ENCODE measurements around the gene SAFB.

Gene SAFB

DNA sequence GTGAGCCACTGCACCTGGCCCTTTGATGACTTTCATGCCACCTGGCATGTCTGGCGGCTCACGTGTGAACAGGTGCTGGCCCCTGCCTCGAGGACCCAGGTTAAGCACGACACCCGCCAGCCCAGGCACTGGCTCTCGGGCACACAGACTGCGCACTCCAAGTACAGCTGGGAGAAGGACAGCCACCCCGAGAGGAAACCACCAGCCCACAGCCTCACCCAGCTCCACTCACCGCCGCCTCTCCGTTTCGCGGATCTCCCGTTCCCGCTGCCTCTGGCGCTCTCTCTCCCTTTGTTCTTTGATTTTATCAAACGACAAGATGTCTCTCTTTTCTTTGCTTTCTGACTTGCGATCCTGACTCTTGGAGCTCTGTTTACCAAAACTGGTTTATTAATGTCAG lies 27.8 kb upstream of the SAFB start:
- peaks cover 99% of the 10 kb centered on the region; the same call in 1 of the 2 replicates for H3K36me3 ChIP-seq (ENCODE audit: insufficient read depth, low read length)
- H3K4me2 ChIP-seq (ENCODE audit: low read depth, low read length, poor library complexity, severe bottlenecking) = no peak overlapping the region
- no peak overlapping the region for H3K9ac ChIP-seq (ENCODE audit: low read depth, low read length, poor library complexity, severe bottlenecking)

GRCh38 chr19:5595745-5596144 lies 27.1 kb upstream of the SAFB start:
- H2AFZ ChIP-seq (ENCODE audit: low read length) = no peak overlapping the region
- no peak overlapping the region for H3K9ac ChIP-seq (ENCODE audit: low read depth, low read length, poor library complexity, severe bottlenecking)
- H3K27me3 ChIP-seq (ENCODE audit: insufficient read depth, low read length, poor library complexity, severe bottlenecking) = no peaks in the 10 kb centered on the region
- no peak for TF ChIP-seq EZH2phosphoT487 (IDR thresholded peaks at IDR 0.05; ENCODE audit: borderline replicate concordance)
- TF ChIP-seq, protein P1, sequence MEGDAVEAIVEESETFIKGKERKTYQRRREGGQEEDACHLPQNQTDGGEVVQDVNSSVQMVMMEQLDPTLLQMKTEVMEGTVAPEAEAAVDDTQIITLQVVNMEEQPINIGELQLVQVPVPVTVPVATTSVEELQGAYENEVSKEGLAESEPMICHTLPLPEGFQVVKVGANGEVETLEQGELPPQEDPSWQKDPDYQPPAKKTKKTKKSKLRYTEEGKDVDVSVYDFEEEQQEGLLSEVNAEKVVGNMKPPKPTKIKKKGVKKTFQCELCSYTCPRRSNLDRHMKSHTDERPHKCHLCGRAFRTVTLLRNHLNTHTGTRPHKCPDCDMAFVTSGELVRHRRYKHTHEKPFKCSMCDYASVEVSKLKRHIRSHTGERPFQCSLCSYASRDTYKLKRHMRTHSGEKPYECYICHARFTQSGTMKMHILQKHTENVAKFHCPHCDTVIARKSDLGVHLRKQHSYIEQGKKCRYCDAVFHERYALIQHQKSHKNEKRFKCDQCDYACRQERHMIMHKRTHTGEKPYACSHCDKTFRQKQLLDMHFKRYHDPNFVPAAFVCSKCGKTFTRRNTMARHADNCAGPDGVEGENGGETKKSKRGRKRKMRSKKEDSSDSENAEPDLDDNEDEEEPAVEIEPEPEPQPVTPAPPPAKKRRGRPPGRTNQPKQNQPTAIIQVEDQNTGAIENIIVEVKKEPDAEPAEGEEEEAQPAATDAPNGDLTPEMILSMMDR (conservative IDR thresholded peaks at IDR 0.05; ENCODE audit: low read length) = no peak
- no peak overlapping the region for H3K4me3 ChIP-seq (ENCODE audit: low read length, poor library complexity, severe bottlenecking)
- H3F3A ChIP-seq (ENCODE audit: low read depth) = no peaks in the 10 kb centered on the region
- no peaks in the 10 kb centered on the region for H3K9me3 ChIP-seq (ENCODE audit: insufficient read depth, low read depth, low read length)
- no peaks in the 10 kb centered on the region for H3K9me2 ChIP-seq (replicated peaks; ENCODE audit: low read depth, low read length)
- no peaks in the 10 kb centered on the region; the same call in 1 of the 2 replicates for H3K79me2 ChIP-seq (ENCODE audit: insufficient read depth, low read length)
- H3K36me3 ChIP-seq (ENCODE audit: insufficient read depth, low read length) = peaks cover 99% of the 10 kb centered on the region; the same call in 1 of the 2 replicates
- peaks cover 4% of the 10 kb centered on the region for H4K20me1 ChIP-seq (ENCODE audit: insufficient read depth, low read length, poor library complexity, severe bottlenecking)
- H3K4me1 ChIP-seq (ENCODE audit: insufficient read depth, low read length, poor library complexity, severe bottlenecking) = no peaks in the 10 kb centered on the region
- H3K4me2 ChIP-seq (ENCODE audit: low read depth, low read length, poor library complexity, severe bottlenecking) = no peak overlapping the region

More for the DNA sequence above, 27.8 kb upstream of the SAFB start:
- no peaks in the 10 kb centered on the region for H3K9me3 ChIP-seq (ENCODE audit: insufficient read depth, low read depth, low read length)
- no peak overlapping the region for H3K4me3 ChIP-seq (ENCODE audit: low read length, poor library complexity, severe bottlenecking)
- TF ChIP-seq EZH2phosphoT487 (IDR thresholded peaks at IDR 0.05; ENCODE audit: borderline replicate concordance) = no peak
- TF ChIP-seq, protein P1 (conservative IDR thresholded peaks at IDR 0.05; ENCODE audit: low read length) = no peak
- H3K27me3 ChIP-seq (ENCODE audit: insufficient read depth, low read length, poor library complexity, severe bottlenecking) = no peaks in the 10 kb centered on the region
- no peaks in the 10 kb centered on the region for H3F3A ChIP-seq (ENCODE audit: low read depth)
- H2AFZ ChIP-seq (ENCODE audit: low read length) = no peak overlapping the region
- H3K9me2 ChIP-seq (replicated peaks; ENCODE audit: low read depth, low read length) = no peaks in the 10 kb centered on the region
- peaks cover 4% of the 10 kb centered on the region for H4K20me1 ChIP-seq (ENCODE audit: insufficient read depth, low read length, poor library complexity, severe bottlenecking)
- no peaks in the 10 kb centered on the region; the same call in 1 of the 2 replicates for H3K79me2 ChIP-seq (ENCODE audit: insufficient read depth, low read length)
- no peaks in the 10 kb centered on the region for H3K4me1 ChIP-seq (ENCODE audit: insufficient read depth, low read length, poor library complexity, severe bottlenecking)

DNA sequence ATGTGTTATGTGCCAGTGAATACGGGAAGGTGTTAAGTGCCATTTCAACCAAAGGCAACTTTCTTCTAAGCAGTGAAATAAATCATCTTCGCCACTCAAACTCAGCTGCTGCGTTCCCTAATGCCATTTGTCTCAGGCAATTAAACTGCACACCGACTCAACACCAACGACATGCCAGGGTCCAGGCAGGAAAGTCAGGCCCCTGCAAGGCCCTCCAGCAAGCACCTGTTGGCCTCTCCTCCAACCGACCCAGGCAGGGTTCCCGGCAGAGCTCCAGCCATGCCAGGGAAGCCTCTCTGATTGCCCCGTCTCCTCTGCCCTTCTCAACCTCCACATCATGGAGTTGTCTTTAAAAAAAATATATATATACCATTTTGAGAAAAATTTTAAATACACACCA lies 22.1 kb upstream of the SAFB start:
- Histone ChIP-seq H2AFZ (ENCODE audit: low read length) (no peak overlapping the region), H3K36me3 (ENCODE audit: insufficient read depth, low read length) (peaks cover 93% of the 10 kb centered on the region; the same call in 1 of the 2 replicates), H4K20me1 (ENCODE audit: insufficient read depth, low read length, poor library complexity, severe bottlenecking) (peaks cover 14% of the 10 kb centered on the region), H3K4me1 (ENCODE audit: insufficient read depth, low read length, poor library complexity, severe bottlenecking) (no peaks in the 10 kb centered on the region), H3K4me2 (ENCODE audit: low read depth, low read length, poor library complexity, severe bottlenecking) (no peak overlapping the region), H3K79me2 (ENCODE audit: insufficient read depth, low read length) (peaks cover 6% of the 10 kb centered on the region; the same call in 1 of the 2 replicates), H3K4me3 (ENCODE audit: low read length, poor library complexity, severe bottlenecking) (no peak overlapping the region), H3K9ac (ENCODE audit: low read depth, low read length, poor library complexity, severe bottlenecking) (no peak overlapping the region), H3K9me2 (replicated peaks; ENCODE audit: low read depth, low read length) (no peaks in the 10 kb centered on the region), H3F3A (ENCODE audit: low read depth) (no peaks in the 10 kb centered on the region), H3K9me3 (ENCODE audit: insufficient read depth, low read depth, low read length) (no peaks in the 10 kb centered on the region), H3K27me3 (ENCODE audit: insufficient read depth, low read length, poor library complexity, severe bottlenecking) (no peaks in the 10 kb centered on the region)
- TF ChIP-seq, protein P1 (conservative IDR thresholded peaks at IDR 0.05; ENCODE audit: low read length) = no peak
- TF ChIP-seq EZH2phosphoT487 (IDR thresholded peaks at IDR 0.05; ENCODE audit: borderline replicate concordance) = no peak

Measured in Loucy (cell line).